Upper lobe of right lung (tissue), 1 donor: ENCODE results near the gene MYOZ3. TPM values are rescaled to one million over a fixed set of nuclear protein-coding genes. Genes with fewer than 3 reads are reported as not detected.
A peak's percentile ranks its signal among the peaks of the same experiment; 100 is the strongest.

Source experiments
- ATAC-seq: fragments of 200-7000 bp; cut with Tn5 transposase; one replicate; pipeline ENCODE4 v1.9.1; 2020; ENCODE audit warnings: mild to moderate bottlenecking, moderate library complexity
- DNase-seq: peaks from one replicate; pipeline ENCODE4 v3.0.0-alpha.2; 2020
- H3K27ac ChIP-seq: fragments of 200-600 bp; one replicate; pipeline ENCODE4 v1.8.0; 2022
- H3K27me3 ChIP-seq: fragments of 200-600 bp; one replicate; pipeline ENCODE4 v1.8.0; 2022; ENCODE audit warnings: mild to moderate bottlenecking
- H3K36me3 ChIP-seq: fragments of 200-600 bp; one replicate; pipeline ENCODE4 v1.8.0; 2022
- H3K4me1 ChIP-seq: fragments of 200-600 bp; one replicate; pipeline ENCODE4 v1.8.0; 2022
- H3K4me3 ChIP-seq: fragments of 200-600 bp; one replicate; pipeline ENCODE4 v1.8.0; 2022; ENCODE audit warnings: mild to moderate bottlenecking
- H3K9me3 ChIP-seq: fragments of 200-600 bp; one replicate; pipeline ENCODE4 v1.8.0; 2022
- CTCF ChIP-seq: fragments of 200-600 bp; IDR thresholded peaks from one replicate; pipeline ENCODE4 v1.8.0; 2022; ENCODE audit warnings: antibody characterized with exemption
- intact Hi-C: fragments of 100-400 bp; cut with DNase I; formaldehyde crosslinking; loops from one replicate; pipeline ENCODE4 v1.11.0; 2022
- total RNA-seq: library from RNA; stranded (reverse); fragmentation: NEBNext Ultra II Directional; extraction: Animal tissue kit (Norgen Biotek cat#: 25700); gene quantifications from one replicate; pipeline ENCODE4 v1.2.1, GENCODE V29; 2021
- donor health status: DM: no; HTN: yes; CAD: no; lungs with severe emphysema.

MYOZ3 gene
- total RNA-seq, 1 donor from 2014 or later = 1.7 TPM

DNA sequence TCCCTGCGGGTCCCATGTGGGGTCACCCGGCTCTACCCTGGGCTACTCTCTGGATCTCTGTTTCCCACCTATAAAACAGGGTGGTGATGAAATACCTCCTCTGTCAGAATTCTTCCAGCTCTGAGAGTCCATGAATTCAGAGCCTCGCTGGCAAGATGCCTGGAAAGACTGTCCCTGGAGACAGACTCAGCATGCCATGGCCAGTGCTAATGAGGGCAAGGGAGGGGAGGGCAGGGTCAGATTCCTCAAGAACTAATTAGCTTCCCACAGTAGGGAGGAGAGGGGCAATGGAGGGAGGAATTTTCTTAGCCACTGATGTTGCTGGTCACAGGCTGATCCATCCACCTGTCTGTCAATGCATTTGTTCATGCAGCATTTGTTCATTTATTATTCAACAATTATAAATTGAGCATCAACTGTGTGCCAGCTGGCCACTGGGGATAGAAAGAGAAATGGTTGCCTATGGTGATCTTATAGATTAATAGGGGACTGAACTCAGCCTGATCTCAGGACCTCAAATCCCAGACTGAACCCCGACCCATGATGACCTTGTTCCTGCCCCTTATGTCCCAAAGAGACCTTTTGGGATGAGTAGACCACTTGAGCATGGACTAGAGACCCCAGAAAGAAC is 15.9 kb upstream of the MYOZ3 start:
- Histone ChIP-seq H3K27me3 (no peaks in the 10 kb centered on the region), H3K4me1 (peaks cover 64% of the 10 kb centered on the region), H3K36me3 (peaks cover 21% of the 10 kb centered on the region), H3K9me3 (no peaks in the 10 kb centered on the region), H3K4me3 (no peak overlapping the region), H3K27ac (peak overlapping the region; percentile 25)
- intact Hi-C loops = no loop called here
- TF ChIP-seq CTCF = no peak
- no peak for ATAC-seq
- no peak for DNase-seq

- peaks cover 32% of the 10 kb centered on the region for H3K36me3 ChIP-seq
- intact Hi-C loops = no loop called here
- H3K27me3 ChIP-seq = no peaks in the 10 kb centered on the region
- TF ChIP-seq CTCF = no peak
- ATAC-seq (peak; percentile 75), DNase-seq (peak; percentile 82)
- no peak overlapping the region for H3K4me3 ChIP-seq
- H3K4me1 ChIP-seq = peaks cover 40% of the 10 kb centered on the region
- H3K27ac ChIP-seq = no peak overlapping the region
- no peaks in the 10 kb centered on the region for H3K9me3 ChIP-seq
Measured at GRCh38 chr5:150647275-150648251, 13.5 kb upstream of the MYOZ3 start.

DNA sequence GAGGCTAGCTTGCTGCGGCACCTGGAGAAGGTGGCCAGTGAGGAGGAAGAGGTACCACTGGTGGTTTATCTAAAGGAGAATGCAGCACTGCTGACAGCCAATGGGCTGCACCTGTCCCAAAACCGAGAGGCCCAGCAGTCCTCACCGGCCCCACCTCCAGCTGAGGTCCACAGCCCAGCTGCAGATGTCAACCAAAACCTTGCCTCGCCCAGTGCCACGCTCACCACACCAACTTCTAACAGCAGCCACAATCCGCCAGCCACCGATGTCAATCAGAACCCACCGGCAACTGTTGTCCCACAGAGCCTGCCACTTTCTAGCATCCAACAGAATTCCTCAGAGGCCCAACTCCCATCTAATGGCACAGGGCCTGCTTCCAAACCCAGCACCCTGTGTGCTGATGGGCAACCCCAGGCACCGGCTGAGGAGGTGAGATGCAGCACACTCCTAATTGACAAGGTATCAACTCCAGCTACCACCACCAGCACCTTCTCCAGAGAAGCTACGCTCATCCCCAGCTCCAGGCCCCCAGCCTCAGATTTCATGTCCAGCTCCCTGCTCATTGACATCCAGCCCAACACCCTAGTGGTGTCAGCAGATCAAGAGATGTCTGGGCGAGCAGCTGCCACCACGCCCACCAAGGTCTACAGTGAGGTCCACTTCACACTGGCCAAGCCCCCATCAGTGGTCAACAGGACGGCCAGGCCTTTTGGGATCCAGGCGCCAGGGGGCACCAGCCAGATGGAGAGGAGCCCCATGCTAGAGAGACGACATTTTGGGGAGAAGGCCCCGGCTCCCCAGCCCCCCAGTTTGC is 12.6 kb upstream of the MYOZ3 start:
- no peak overlapping the region for H3K27ac ChIP-seq
- no peaks in the 10 kb centered on the region for H3K27me3 ChIP-seq
- H3K4me3 ChIP-seq = no peak overlapping the region
- ATAC-seq = no peak
- H3K9me3 ChIP-seq = no peaks in the 10 kb centered on the region
- TF ChIP-seq CTCF = no peak
- DNase-seq = no peak
- H3K4me1 ChIP-seq = peaks cover 38% of the 10 kb centered on the region
- peaks cover 32% of the 10 kb centered on the region for H3K36me3 ChIP-seq
- intact Hi-C loops = no loop called here

- Histone ChIP-seq H3K9me3 (no peaks in the 10 kb centered on the region), H3K36me3 (peaks cover 32% of the 10 kb centered on the region), H3K27ac (no peak overlapping the region), H3K27me3 (no peaks in the 10 kb centered on the region), H3K4me3 (no peak overlapping the region), H3K4me1 (peaks cover 29% of the 10 kb centered on the region)
- TF ChIP-seq CTCF = no peak
- no peak for ATAC-seq
- no peak for DNase-seq
- intact Hi-C loops = no loop called here
Measured at GRCh38 chr5:150649108-150650020, 11.7 kb upstream of the MYOZ3 start.
